ENCODE results near the gene AHSA1.

GRCh38 chr14:77503138-77503537 lies 45.2 kb downstream of the AHSA1 start:
- TF ChIP-seq CTCF (IDR thresholded peaks at IDR 0.05) (no peak), POLR2A (IDR thresholded peaks at IDR 0.05) (no peak)

Measured in vagina (tissue), 2 donors.